Melanocyte of skin (primary cell): ENCODE results near the gene GIPR. TPM values are rescaled to one million over a fixed set of nuclear protein-coding genes. Genes with fewer than 3 reads are reported as not detected.

Source experiments
- small RNA-seq, 2 donors: library from RNA; depleted of rRNA; stranded (forward); fragments of <200 nt; gene quantifications; one replicate each; pipeline ENCODE3, GENCODE V24; 2012
- total RNA-seq, 2 donors: library from RNA; depleted of rRNA; stranded (reverse); fragments of >200 nt; gene quantifications; 2 replicates each; pipeline ENCODE4 v1.2.3, GENCODE V29; 2012

GIPR gene, protein sequence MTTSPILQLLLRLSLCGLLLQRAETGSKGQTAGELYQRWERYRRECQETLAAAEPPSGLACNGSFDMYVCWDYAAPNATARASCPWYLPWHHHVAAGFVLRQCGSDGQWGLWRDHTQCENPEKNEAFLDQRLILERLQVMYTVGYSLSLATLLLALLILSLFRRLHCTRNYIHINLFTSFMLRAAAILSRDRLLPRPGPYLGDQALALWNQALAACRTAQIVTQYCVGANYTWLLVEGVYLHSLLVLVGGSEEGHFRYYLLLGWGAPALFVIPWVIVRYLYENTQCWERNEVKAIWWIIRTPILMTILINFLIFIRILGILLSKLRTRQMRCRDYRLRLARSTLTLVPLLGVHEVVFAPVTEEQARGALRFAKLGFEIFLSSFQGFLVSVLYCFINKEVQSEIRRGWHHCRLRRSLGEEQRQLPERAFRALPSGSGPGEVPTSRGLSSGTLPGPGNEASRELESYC
- under 1 TPM in 1 of 2 donors, not detected in 1; under 0.01 TPM for total RNA-seq

DNA sequence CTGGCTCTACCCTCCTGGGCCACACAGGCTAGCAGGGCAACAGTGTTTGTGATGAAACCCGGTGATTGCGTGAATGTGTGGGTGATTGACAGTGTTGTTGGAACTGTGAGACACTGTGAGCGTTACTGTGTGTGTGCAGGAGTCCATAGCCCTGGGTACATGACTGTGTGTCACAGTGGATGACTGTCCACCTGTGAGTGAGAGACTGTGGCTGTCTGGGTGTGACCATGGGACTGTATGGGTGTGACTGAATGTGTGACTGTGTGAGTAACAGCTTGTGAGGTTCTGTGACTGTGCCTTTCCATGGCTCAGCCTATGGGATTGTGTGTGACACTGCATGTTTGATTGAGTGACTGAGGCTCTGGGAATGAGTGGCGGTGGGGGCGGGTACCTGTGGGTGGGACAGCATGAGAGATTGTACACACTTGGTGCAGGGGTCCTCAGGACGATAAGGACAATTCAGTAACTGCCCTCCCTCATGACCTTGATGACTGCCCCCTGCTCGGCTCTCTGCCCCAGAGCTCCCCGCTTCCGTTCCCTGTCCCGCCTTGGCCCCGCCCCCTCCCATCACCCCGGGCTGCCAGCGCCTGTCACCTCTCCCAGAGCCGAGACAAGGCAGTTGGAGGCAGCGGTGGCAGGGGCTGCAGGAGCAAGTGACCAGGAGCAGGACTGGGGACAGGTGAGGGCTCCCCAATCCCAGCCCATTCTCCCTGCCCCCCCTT is at the start of gene GIPR:
Gene GIPR, plus strand, starts transcription at position 602 of the 722 bp plus-strand sequence. CDS start 1,300 bp downstream, outside the sequence.

DNA sequence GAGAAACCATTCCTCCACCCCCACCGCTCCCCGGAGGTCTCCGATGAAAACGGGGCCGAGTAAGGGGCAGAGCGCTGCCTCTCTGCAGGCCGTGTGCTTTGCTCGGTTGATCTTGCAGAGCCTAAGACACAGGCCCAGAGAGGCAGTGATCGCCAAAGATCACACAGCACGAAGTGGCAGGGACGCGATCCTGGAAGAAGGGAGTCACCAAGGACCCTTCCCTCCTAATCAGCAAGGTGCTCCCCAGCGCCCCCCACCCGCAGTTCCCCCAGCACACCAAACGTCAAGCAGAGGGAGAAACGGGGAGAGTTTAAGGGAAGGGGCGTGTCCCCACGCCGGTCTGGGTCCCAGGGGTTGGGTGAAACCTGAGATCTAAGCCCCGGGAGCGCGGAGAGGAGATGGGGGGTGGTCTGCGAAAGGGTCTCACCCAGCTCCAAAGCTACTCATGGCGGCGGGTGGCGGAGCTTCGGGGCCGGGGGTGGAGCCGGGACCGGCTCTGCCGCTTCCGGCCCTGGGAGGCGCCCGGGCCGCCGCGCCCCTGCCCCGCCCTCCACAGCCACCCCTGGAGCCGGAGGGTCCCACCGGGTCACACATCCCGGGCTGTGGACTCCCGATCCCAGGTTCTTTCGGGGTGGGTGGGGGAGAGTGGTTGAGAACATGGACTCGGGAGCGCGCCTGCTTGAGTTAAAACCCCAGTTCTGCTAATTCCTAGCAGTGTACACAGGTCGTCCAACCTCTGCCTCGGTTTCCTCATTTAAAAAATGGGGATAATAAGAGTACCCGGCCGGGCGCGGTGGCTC is 28.9 kb upstream of the GIPR start, which contains the start of gene EML2:
Gene EML2, minus strand, starts transcription at position 468 of the 800 bp plus-strand sequence. Its CDS starts 21 bp downstream, at position 447.

DNA sequence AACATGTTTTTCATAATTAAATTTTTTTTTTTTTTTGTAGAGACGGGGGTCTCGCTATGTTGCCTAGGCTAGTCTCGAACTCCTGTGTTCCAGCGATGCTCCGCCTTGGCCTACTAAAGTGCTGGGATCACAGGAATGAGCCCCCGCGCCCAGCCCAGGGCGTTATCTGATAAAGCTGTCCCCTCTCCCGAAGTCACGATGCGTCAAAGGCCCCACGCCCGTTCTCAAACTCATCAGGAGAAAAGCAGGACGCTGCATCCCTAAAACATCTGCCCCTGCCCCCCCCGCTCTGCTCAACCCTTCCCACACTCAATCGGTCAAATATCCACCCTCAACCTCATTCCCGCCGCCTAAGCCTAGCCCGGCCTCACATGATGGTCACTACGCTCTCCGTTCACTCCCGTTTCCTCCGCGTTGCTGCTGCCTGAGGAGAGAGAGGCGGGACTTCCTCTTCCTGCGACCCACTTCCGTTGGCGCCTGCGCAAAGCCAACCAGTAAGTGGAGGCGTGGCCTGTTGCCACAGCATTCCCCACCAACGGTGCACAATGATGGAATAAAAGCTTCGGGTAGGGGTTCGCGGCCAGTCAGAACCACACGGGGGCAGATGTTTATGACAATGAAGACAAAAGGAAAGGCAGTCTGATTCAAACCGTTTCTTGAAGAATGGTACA is 23.6 kb downstream of the GIPR start, which contains the start of gene SNRPD2:
Gene SNRPD2, minus strand, starts transcription at position 438 of the 671 bp plus-strand sequence. Its CDS starts 65 bp downstream, at position 373.

DNA sequence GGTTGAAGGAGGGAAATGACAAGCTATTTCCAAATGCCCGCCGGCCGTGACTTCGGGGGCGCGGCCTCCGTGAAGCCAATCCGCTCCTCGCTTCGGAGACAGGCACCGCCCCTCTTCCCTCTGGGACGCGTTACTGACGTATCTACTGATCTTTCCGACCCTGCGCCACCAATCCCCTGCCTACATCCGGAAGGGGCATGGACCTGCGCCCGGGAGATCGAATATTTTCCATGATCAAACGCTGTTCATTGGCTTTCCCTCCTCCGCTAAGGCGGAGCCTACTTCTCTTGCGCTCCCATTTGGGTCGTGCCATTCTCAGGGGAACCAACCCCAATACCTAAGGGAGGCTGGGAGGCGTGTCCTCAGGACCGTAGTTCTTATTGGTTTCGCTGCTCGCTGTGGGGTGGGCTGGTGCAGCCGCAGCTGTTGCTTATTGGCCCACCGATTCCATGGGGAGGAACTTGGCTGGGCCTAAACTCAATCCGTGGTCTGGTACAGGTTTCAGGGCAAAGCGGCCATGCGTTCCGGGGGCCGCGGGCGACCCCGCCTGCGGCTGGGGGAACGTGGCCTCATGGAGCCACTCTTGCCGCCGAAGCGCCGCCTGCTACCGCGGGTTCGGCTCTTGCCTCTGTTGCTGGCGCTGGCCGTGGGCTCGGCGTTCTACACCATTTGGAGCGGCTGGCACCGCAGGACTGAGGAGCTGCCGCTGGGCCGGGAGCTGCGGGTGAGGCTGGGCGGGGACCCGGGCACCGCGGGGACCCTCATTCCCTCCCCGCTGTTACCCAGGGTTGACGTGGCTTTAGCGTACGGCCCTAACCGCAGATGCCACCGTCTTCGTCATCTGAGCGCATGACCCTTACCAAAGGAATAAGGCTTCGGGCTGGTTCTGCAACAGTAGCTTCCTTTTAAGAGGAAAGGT is 24.4 kb downstream of the GIPR start, which contains the start of gene QPCTL:
Gene QPCTL, plus strand, starts transcription at position 480 of the 919 bp plus-strand sequence. Its CDS starts 38 bp downstream, at position 518.

DNA sequence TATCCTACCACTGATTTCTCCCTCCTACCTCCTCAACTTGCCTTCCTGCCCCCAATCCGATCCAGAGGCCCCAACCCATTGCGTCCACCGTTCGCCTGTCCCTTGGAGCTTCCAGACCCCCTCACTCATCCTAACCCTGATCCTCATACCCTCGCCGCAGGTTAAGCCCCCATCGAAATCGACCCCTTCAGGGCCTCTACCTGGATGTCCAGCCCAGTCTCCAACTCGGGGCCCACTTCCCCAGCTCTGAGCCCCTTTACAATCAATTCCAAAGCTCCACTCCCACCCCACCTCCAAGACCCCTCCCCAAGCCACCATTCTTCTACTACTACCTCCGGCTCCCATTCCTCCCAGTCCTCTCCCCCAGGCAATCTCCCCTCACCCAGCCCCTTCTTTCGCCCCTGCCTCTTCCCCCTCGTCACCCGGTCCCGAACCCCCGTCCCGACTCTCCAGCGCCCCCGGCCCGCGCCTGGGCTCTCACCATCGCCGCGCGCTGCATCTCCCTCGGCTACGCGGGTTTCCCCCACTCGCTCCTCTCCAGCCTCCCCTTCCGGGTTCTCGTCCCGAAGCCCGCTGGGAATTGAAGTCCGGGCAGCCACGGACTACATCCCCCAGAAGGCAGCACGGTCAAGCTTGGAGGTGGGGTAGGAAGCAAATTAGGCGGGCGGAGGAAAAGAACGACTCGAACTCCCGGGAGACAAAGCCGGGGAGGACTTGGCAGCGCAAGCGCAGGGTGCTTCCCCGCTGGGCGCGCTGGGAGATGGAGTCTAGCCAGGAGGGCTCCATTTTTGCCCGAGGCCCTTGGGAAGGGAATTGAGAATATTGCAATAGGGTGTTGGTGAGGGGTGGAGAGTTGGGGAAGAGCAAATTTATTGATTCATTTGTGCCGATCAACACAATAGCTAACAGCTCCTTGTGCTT is 62.6 kb downstream of the GIPR start, which contains the start of gene FBXO46:
Gene FBXO46, minus strand, starts transcription at position 529 of the 921 bp plus-strand sequence. CDS start 17,401 bp downstream, outside the sequence.

Small RNA genes within 50 kb of the gene (small RNA-seq; reads per million reads assigned to genes)
- gene MIR642A (0.90 to 1.7 reads per million in 2 donors), gene RN7SL836P (0 to 0.06 reads per million in 2 donors)

Other genes with a start within 250 kb of the GIPR start
- gene ERCC1, start 244.3 kb upstream of the GIPR start, total RNA-seq, result 10 to 100 TPM; 67.4 to 93.2 TPM
- under 1 TPM; 0.34 to 0.67 TPM for gene FOSB, start 200.2 kb upstream of the GIPR start, total RNA-seq
- gene RTN2, start 171.2 kb upstream of the GIPR start, total RNA-seq, result 1 to 10 TPM; 8.0 to 9.6 TPM
- 1 to 10 TPM in 1 of 2 donors, under 1 TPM in 1; 0.67 to 1.4 TPM for gene PPM1N, start 169.8 kb upstream of the GIPR start, total RNA-seq
- 10 to 100 TPM; 36.5 to 68.6 TPM for gene VASP, start 160.7 kb upstream of the GIPR start, total RNA-seq
- 10 to 100 TPM in 1 of 2 donors, 1 to 10 TPM in 1; 9.7 to 11.0 TPM for gene OPA3, start 83.4 kb upstream of the GIPR start, total RNA-seq
- gene GPR4, start 66.0 kb upstream of the GIPR start, total RNA-seq, result under 1 TPM in 1 of 2 donors, not detected in 1; under 0.01 TPM
- gene EML2, start 28.8 kb upstream of the GIPR start, total RNA-seq, result 10 to 100 TPM; 58.9 to 64.0 TPM
- 100 to 1,000 TPM; 193 to 358 TPM for gene SNRPD2, start 23.7 kb downstream of the GIPR start, total RNA-seq
- 10 to 100 TPM; 45.6 to 52.3 TPM for gene QPCTL, start 24.4 kb downstream of the GIPR start, total RNA-seq
- gene FBXO46, start 62.7 kb downstream of the GIPR start, total RNA-seq, result 1 to 10 TPM; 5.9 to 7.7 TPM
- not detected for gene MEIOSIN, start 65.2 kb downstream of the GIPR start, total RNA-seq
- 1 to 10 TPM; 5.5 to 6.0 TPM for gene SIX5, start 101.0 kb downstream of the GIPR start, total RNA-seq
- 1 to 10 TPM; 8.3 to 8.9 TPM for gene DMPK, start 114.3 kb downstream of the GIPR start, total RNA-seq
- 10 to 100 TPM; 30.6 to 37.6 TPM for gene DMWD, start 124.6 kb downstream of the GIPR start, total RNA-seq
- gene RSPH6A, start 147.1 kb downstream of the GIPR start, total RNA-seq, result under 1 TPM in 1 of 2 donors, not detected in 1; 0.34 TPM
- gene SYMPK, start 194.9 kb downstream of the GIPR start, total RNA-seq, result 10 to 100 TPM; 39.6 to 44.0 TPM
- gene FOXA3, start 196.1 kb downstream of the GIPR start, total RNA-seq, result not detected
- gene IRF2BP1, start 217.9 kb downstream of the GIPR start, total RNA-seq, result 10 to 100 TPM; 23.6 to 31.0 TPM
- 1 to 10 TPM; 1.3 to 2.1 TPM for gene MYPOP, start 234.4 kb downstream of the GIPR start, total RNA-seq
- gene NANOS2, start 246.6 kb downstream of the GIPR start, total RNA-seq, result not detected